Liver (tissue), 9 donors: ENCODE data around the gene MT1M. TPM values are rescaled to one million over a fixed set of nuclear protein-coding genes. Genes with fewer than 3 reads are reported as not detected.

Source experiments
- DNase-seq: peaks from one replicate; pipeline ENCODE4 v3.0.0-alpha.2; 2017; ENCODE audit warnings: low spot score
- H3K27ac ChIP-seq, 2 donors: one replicate each; pipeline ENCODE4 v1.7.0; 2013; ENCODE audit warnings: inconsistent platforms in 2 of 2, low read length in 2 of 2, control low read depth in 1 of 2, low read depth in 1 of 2, mild to moderate bottlenecking in 1 of 2
- H3K27me3 ChIP-seq, 4 donors: one replicate each; pipeline versions ENCODE4 v1.6.1 to v1.7.0; 2013; ENCODE audit warnings: low read length in 3 of 4, inconsistent platforms in 1 of 4, mild to moderate bottlenecking in 1 of 4, moderate library complexity in 1 of 4; ENCODE audit not compliant: control insufficient read depth in 4 of 4, insufficient read depth in 4 of 4
- H3K36me3 ChIP-seq, 4 donors: one replicate each; pipeline versions ENCODE4 v1.6.1 to v1.7.0; 2013; ENCODE audit warnings: low read length in 3 of 4, mild to moderate bottlenecking in 3 of 4, low read depth in 1 of 4, moderate library complexity in 1 of 4; ENCODE audit not compliant: control insufficient read depth in 4 of 4, insufficient read depth in 3 of 4
- H3K4me1 ChIP-seq, 4 donors: one replicate each; pipeline versions ENCODE4 v1.6.1 to v1.7.0; 2013; ENCODE audit warnings: low read length in 3 of 4, mild to moderate bottlenecking in 3 of 4, moderate library complexity in 1 of 4; ENCODE audit not compliant: control insufficient read depth in 4 of 4, insufficient read depth in 4 of 4
- H3K4me3 ChIP-seq, 3 donors: one replicate each; pipeline versions ENCODE4 v1.6.1 to v1.7.0; 2013; ENCODE audit warnings: low read length in 3 of 3, control low read depth in 1 of 3, low read depth in 1 of 3, mild to moderate bottlenecking in 1 of 3
- H3K9ac ChIP-seq, 2 donors: one replicate each; pipeline ENCODE4 v1.7.0; 2013; ENCODE audit warnings: low read length in 2 of 2, mild to moderate bottlenecking in 2 of 2, moderate library complexity in 2 of 2, control low read depth in 1 of 2, low read depth in 1 of 2
- H3K9me3 ChIP-seq, 4 donors: one replicate each; pipeline versions ENCODE4 v1.6.1 to v1.7.0; 2013; ENCODE audit warnings: low read length in 3 of 4; ENCODE audit not compliant: control insufficient read depth in 4 of 4
- EGR1 ChIP-seq, 2 donors: IDR thresholded peaks; 2 replicates each; pipeline ENCODE4 v1.6.1; 2016 to 2018; ENCODE audit warnings: antibody characterized with exemption in 2 of 2, low read depth in 2 of 2
- FOXA1 ChIP-seq: IDR thresholded peaks from 2 replicates; pipeline ENCODE4 v1.6.1; 2016; ENCODE audit warnings: antibody characterized with exemption
- GABPA ChIP-seq, 2 donors: IDR thresholded peaks in 1 of 2; conservative IDR thresholded peaks in 1 of 2; 2 replicates each; pipeline ENCODE4 v1.6.1; 2016; ENCODE audit warnings: antibody characterized with exemption in 2 of 2, mild to moderate bottlenecking in 1 of 2, moderate library complexity in 1 of 2
- HNF4A ChIP-seq, 2 donors: conservative IDR thresholded peaks; 2 replicates each; pipeline ENCODE4 v1.6.1; 2016; ENCODE audit warnings: antibody characterized with exemption in 2 of 2, mild to moderate bottlenecking in 2 of 2
- HNF4G ChIP-seq: IDR thresholded peaks from 2 replicates; pipeline ENCODE4 v1.6.1; 2016; ENCODE audit warnings: antibody characterized with exemption
- JUND ChIP-seq, 2 donors: IDR thresholded peaks; 2 replicates each; pipeline ENCODE4 v1.6.1; 2016; ENCODE audit warnings: antibody characterized with exemption in 2 of 2
- MAX ChIP-seq: IDR thresholded peaks from 2 replicates; pipeline ENCODE4 v1.6.1; 2016; ENCODE audit warnings: antibody characterized with exemption
- NR2F2 ChIP-seq: IDR thresholded peaks from 2 replicates; pipeline ENCODE4 v1.6.1; 2016; ENCODE audit warnings: antibody characterized with exemption
- RAD21 ChIP-seq, 2 donors: IDR thresholded peaks; 2 replicates each; pipeline ENCODE4 v1.6.1; 2016; ENCODE audit warnings: antibody characterized with exemption in 2 of 2, mild to moderate bottlenecking in 2 of 2
- RXRA ChIP-seq, 2 donors: IDR thresholded peaks; 2 replicates each; pipeline ENCODE4 v1.6.1; 2017 to 2018; ENCODE audit warnings: antibody characterized with exemption in 2 of 2, mild to moderate bottlenecking in 1 of 2
- SP1 ChIP-seq: IDR thresholded peaks from 2 replicates; pipeline ENCODE4 v1.6.1; 2018; ENCODE audit warnings: antibody characterized with exemption, mild to moderate bottlenecking
- YY1 ChIP-seq: IDR thresholded peaks from 2 replicates; pipeline ENCODE4 v1.6.1; 2016; ENCODE audit warnings: antibody characterized with exemption, mild to moderate bottlenecking
- ZBTB33 ChIP-seq: IDR thresholded peaks from 2 replicates; pipeline ENCODE4 v1.6.1; 2016; ENCODE audit warnings: antibody characterized with exemption
- WGBS: extraction: QIAGEN DNeasy Blood & Tissue Kit; methylation state at CpG from one replicate; pipeline ENCODE4 v1.1.7; 2013; 5-methylcytosine and 5-hydroxymethylcytosine counted together
- polyA plus RNA-seq, 2 donors: library from polyadenylated mRNA; stranded (reverse) in 1 of 2; unstranded in 1 of 2; fragments of 200-250 nt in 1 of 2; fragments of >200 nt in 1 of 2; fragmentation: Nextera tagmentation in 1 of 2; extraction: Ambion mirVana in 1 of 2; gene quantifications; one replicate each; pipeline versions ENCODE4 v1.2.1 to v1.2.3, GENCODE V29; 2013 to 2015
- total RNA-seq, 2 donors: library from RNA; depleted of rRNA; stranded (reverse); fragments of >200 nt; gene quantifications; one replicate each; pipeline ENCODE4 v1.2.3, GENCODE V29; 2014
- TF ChIP-seq, protein P1 (sequence below): IDR thresholded peaks from 2 replicates; pipeline ENCODE4 v1.6.1; 2016; ENCODE audit warnings: antibody characterized with exemption, mild to moderate bottlenecking
- TF ChIP-seq, protein P2 (sequence below): IDR thresholded peaks from 2 replicates; pipeline ENCODE4 v1.6.1; 2016; ENCODE audit warnings: antibody characterized with exemption
- TF ChIP-seq, protein P3 (sequence below): fragments of 150-350 bp; IDR thresholded peaks from 2 replicates; pipeline ENCODE4 v1.5.1; 2017; ENCODE audit warnings: improper control_type of control experiment, low read depth, low read length; ENCODE audit not compliant: missing input control
- donor health status: healthy.
- donor health status: healthy.
- donor health status: healthy.
- donor health status: healthy.
- donor health status: healthy.

MT1M gene
- total and polyA plus RNA-seq, 4 donors, result 20.4 to 343 (median 194) TPM

DNA sequence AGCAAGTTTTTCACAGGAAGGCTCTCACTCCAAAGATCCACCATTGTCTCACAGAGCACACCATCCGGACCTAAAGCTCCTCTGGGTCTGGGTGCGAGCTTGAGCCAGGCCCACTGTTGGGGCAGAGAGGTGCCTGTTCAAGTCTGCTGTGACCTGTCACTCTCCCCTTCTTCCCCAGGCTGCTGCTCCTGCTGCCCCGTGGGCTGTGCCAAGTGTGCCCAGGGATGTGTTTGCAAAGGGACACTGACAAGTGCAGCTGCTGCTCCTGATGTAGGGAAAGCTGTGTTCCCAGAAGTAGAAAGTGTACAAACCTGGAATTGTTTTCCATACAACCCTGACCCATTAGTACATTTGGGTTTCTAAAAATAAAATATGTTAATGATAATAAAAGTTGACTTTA is 45.0 kb downstream of the MT1M start (continued):
- TF ChIP-seq, protein P1, sequence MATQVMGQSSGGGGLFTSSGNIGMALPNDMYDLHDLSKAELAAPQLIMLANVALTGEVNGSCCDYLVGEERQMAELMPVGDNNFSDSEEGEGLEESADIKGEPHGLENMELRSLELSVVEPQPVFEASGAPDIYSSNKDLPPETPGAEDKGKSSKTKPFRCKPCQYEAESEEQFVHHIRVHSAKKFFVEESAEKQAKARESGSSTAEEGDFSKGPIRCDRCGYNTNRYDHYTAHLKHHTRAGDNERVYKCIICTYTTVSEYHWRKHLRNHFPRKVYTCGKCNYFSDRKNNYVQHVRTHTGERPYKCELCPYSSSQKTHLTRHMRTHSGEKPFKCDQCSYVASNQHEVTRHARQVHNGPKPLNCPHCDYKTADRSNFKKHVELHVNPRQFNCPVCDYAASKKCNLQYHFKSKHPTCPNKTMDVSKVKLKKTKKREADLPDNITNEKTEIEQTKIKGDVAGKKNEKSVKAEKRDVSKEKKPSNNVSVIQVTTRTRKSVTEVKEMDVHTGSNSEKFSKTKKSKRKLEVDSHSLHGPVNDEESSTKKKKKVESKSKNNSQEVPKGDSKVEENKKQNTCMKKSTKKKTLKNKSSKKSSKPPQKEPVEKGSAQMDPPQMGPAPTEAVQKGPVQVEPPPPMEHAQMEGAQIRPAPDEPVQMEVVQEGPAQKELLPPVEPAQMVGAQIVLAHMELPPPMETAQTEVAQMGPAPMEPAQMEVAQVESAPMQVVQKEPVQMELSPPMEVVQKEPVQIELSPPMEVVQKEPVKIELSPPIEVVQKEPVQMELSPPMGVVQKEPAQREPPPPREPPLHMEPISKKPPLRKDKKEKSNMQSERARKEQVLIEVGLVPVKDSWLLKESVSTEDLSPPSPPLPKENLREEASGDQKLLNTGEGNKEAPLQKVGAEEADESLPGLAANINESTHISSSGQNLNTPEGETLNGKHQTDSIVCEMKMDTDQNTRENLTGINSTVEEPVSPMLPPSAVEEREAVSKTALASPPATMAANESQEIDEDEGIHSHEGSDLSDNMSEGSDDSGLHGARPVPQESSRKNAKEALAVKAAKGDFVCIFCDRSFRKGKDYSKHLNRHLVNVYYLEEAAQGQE, result no peak
- TF ChIP-seq SP1 (no peak), HNF4G (no peak), GABPA (IDR thresholded peaks at IDR 0.05 in 1 of 2, conservative IDR thresholded peaks at IDR 0.05 in 1 of 2) (no peak)

DNA sequence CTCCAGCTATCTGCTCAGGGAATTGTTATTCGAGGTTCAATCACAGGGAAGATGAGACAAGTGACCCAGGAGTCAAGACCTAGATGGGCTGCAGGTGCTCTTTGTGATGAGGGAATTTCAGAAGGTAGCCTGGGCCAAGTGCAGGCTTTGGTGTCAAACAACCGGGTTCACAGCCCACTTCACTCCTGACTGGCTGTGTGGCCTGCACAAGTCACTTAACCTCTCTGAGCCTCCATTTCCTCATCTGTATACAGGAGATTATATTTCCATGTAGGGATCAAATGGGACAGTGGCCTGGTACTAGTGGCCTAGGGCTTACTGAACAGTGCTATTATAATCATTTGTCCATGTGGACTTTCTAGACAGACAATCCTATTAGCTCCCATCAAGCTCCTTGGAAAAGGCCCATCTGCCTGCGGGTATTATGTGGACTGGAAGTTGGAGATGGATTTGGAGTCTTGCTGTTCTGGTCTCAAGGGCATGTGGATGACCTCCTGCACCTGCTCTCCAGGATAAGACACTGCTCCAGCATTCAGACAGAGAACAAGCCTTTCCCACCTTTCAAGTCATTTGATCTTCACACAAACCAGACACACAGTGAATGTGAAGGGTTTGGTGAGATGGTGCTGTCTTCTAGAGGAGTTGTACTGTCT is 46.7 kb downstream of the MT1M start:
- DNase-seq, result no peak
- H3K36me3 ChIP-seq, result no peaks in the 10 kb centered on the region
- no peak for TF ChIP-seq FOXA1
- no peak for TF ChIP-seq NR2F2
- TF ChIP-seq JUND (IDR thresholded peaks at IDR 0.05), result no peak
- TF ChIP-seq, protein P2, sequence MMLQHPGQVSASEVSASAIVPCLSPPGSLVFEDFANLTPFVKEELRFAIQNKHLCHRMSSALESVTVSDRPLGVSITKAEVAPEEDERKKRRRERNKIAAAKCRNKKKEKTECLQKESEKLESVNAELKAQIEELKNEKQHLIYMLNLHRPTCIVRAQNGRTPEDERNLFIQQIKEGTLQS, result no peak
- TF ChIP-seq, protein P1, result no peak
- no peak for TF ChIP-seq ZBTB33
- TF ChIP-seq RAD21 (IDR thresholded peaks at IDR 0.05), result no peak
- TF ChIP-seq, protein P3, sequence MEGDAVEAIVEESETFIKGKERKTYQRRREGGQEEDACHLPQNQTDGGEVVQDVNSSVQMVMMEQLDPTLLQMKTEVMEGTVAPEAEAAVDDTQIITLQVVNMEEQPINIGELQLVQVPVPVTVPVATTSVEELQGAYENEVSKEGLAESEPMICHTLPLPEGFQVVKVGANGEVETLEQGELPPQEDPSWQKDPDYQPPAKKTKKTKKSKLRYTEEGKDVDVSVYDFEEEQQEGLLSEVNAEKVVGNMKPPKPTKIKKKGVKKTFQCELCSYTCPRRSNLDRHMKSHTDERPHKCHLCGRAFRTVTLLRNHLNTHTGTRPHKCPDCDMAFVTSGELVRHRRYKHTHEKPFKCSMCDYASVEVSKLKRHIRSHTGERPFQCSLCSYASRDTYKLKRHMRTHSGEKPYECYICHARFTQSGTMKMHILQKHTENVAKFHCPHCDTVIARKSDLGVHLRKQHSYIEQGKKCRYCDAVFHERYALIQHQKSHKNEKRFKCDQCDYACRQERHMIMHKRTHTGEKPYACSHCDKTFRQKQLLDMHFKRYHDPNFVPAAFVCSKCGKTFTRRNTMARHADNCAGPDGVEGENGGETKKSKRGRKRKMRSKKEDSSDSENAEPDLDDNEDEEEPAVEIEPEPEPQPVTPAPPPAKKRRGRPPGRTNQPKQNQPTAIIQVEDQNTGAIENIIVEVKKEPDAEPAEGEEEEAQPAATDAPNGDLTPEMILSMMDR, result no peak
- no peak for TF ChIP-seq RXRA (IDR thresholded peaks at IDR 0.05)
- no peak for TF ChIP-seq GABPA (IDR thresholded peaks at IDR 0.05 in 1 of 2, conservative IDR thresholded peaks at IDR 0.05 in 1 of 2)
- no peak for TF ChIP-seq YY1
- TF ChIP-seq HNF4A (conservative IDR thresholded peaks at IDR 0.05), result no peak
- no peak for TF ChIP-seq EGR1 (IDR thresholded peaks at IDR 0.05; ENCODE audit: low read depth in 2 of 2)
- TF ChIP-seq MAX, result no peak
- no peak overlapping the region for H3K9ac ChIP-seq
- H3K4me3 ChIP-seq, result no peak overlapping the region
- no peak overlapping the region for H3K27ac ChIP-seq
- 96% methylated on average over 3 of the region's 3 CpGs for WGBS
- H3K4me1 ChIP-seq, result peaks cover 2 to 19% (median 12%) of the 10 kb centered on the region in 4 donors
- no peaks in the 10 kb centered on the region for H3K27me3 ChIP-seq
- H3K9me3 ChIP-seq, result no peaks in the 10 kb centered on the region
